Activated CD4-positive, alpha-beta memory T cell treated with anti-CD3 and anti-CD28 coated beads, Interleukin-2, amount 10 ng/mL, durations not matched to agents 7 days and 5 days (primary cell): ENCODE results near the gene QTRT2. TPM values are rescaled to one million over a fixed set of nuclear protein-coding genes. Genes with fewer than 3 reads are reported as not detected.

Source experiments
- CTCF ChIA-PET: fragments of 350-600 bp; sonication (Branson Sonifier 250); formaldehyde crosslinking; loops from one replicate; lab custom pipeline; 2021; ENCODE audit warnings: antibody characterized with exemption, inconsistent platforms; lab: Charles Lee
- POLR2A ChIA-PET: fragments of 350-600 bp; sonication (Branson Sonifier 250); formaldehyde crosslinking; loops from one replicate; lab custom pipeline; 2021; ENCODE audit warnings: antibody characterized with exemption; lab: Charles Lee
- DNase-seq: peaks from one replicate; pipeline ENCODE4 v3.0.0-alpha.2; 2020
- H3K27ac Mint-ChIP-seq: one replicate; pipeline ENCODE4 v1.8.0; 2021; ENCODE audit warnings: mild to moderate bottlenecking, mixed read lengths
- H3K27me3 Mint-ChIP-seq: one replicate; pipeline ENCODE4 v1.8.0; 2021; ENCODE audit warnings: mixed read lengths
- H3K36me3 Mint-ChIP-seq: one replicate; pipeline ENCODE4 v1.8.0; 2021; ENCODE audit warnings: low read depth, mixed read lengths
- H3K4me1 Mint-ChIP-seq: one replicate; pipeline ENCODE4 v1.8.0; 2021; ENCODE audit warnings: mixed read lengths
- H3K4me3 Mint-ChIP-seq: one replicate; pipeline ENCODE4 v1.8.0; 2021; ENCODE audit warnings: mild to moderate bottlenecking, mixed read lengths
- H3K9me3 Mint-ChIP-seq: one replicate; pipeline ENCODE4 v1.8.0; 2021; ENCODE audit warnings: mixed read lengths
- total RNA-seq, 2 experiments: library from RNA; stranded (reverse); gene quantifications; one replicate each; pipeline ENCODE4 v1.2.3, GENCODE V29; 2021

Gene QTRT2
- total RNA-seq, 2 experiments from 2014 or later = 23.3 to 25.6 TPM

DNA sequence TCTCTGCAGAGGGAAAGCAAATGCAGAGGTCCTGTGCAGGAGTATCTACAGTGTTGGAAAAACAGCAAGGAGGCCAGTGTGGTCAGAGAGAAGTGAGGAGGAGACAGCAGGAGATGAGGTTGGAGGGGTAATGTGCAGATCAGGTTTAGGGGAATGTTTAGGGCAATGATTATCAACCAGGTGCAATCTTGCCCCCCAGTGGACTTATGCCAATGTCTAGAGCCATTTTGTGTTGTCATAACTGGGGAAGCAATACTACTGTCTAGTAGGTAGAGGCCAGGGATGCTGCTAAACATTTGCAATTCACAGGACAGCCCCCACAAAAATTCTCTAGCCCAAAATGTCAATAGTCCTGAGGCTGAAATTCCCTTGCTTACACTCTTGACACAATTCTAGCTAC, 13.3 kb upstream of the QTRT2 start:
- Mint-ChIP-seq H3K27me3 (no peaks in the 10 kb centered on the region), H3K4me3 (no peak overlapping the region), H3K4me1 (no peaks in the 10 kb centered on the region), H3K27ac (no peak overlapping the region), H3K36me3 (peaks cover 2% of the 10 kb centered on the region), H3K9me3 (no peaks in the 10 kb centered on the region)
- DNase-seq = no peak
- POLR2A ChIA-PET = no interaction called here
- CTCF ChIA-PET = no interaction called here

DNA sequence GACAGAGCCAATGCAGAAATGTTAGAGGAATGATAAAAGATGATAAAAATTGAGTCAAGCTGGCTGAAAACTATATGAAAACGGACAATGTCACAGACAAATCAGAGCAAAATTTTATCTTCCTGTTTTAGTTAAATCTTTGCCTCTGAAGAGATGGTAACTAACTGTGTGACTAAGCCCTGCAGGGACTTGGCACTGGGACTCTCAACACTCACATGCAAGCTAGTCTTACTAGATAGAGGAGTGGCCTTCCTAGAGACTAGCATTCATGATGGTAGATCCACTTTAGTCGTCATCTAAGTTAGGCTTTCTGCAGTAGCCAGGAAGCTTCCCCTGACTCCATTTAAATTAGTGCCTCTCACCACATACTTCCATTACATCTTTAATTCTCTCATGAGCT, 4.3 kb upstream of the QTRT2 start:
- DNase-seq = no peak
- ChIA-PET CTCF (no interaction called here), POLR2A (no interaction called here)
- Mint-ChIP-seq H3K4me3 (no peak overlapping the region), H3K27me3 (peaks cover 2% of the 10 kb centered on the region), H3K27ac (no peak overlapping the region), H3K36me3 (no peaks in the 10 kb centered on the region), H3K9me3 (no peaks in the 10 kb centered on the region), H3K4me1 (peaks cover 15% of the 10 kb centered on the region)

DNA sequence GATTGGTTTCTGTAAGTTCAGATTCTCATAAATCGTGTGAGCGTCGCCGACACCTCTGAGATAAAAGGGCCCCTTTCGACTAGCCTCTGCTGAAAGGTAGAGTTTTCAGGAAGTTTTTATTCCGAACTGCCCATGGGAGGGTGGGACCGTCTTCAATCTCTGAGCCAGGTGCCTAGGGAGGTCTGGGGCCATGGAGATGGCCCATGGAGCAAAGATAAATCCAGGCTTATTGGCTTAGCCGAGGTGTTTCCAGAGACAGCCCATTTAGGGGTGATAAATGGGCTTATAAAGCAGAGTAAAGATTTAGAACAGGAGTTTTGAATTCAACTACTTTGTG, 442 bp downstream of the QTRT2 start:
- peak; percentile 17 for DNase-seq
- Mint-ChIP-seq H3K27ac (peak overlapping the region; percentile 84), H3K4me3 (peak overlapping the region; percentile 92), H3K4me1 (peaks cover 38% of the 10 kb centered on the region), H3K36me3 (peaks cover 16% of the 10 kb centered on the region), H3K9me3 (no peaks in the 10 kb centered on the region), H3K27me3 (no peaks in the 10 kb centered on the region)
- ChIA-PET POLR2A (interaction anchor here (2.3 to 2.9 kb wide), 2 partner anchors 10 to 157 kb away, joined by 8 to 10 read pairs; no protein-coding TSS in a partner anchor), CTCF (interaction anchor here (1.1 kb wide), 1 partner anchor 218 kb away, joined by 3 read pairs; the partner anchor contains the start of gene GRAMD1C)

DNA sequence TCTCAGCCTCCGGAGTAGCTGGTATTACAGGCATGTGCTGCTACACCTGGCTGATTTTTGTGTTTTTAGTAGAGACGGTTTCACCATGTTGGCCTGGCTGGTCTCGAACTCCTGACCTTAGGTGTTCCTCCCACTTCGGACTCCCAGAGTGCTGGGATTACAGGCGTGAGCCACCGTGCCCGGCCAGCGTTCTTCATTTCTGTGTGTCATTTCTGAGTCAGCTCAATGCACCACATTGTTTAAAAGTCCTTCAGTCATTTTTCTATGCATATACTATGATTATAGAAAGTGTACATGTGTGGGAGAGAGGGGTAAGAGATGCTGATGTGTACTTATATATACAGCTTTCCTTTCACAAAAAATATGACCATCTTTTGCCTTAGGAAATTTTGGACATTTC, 2.1 kb downstream of the QTRT2 start:
- Mint-ChIP-seq H3K4me3 (no peak overlapping the region), H3K36me3 (peaks cover 16% of the 10 kb centered on the region), H3K27ac (no peak overlapping the region), H3K9me3 (no peaks in the 10 kb centered on the region), H3K4me1 (peaks cover 43% of the 10 kb centered on the region), H3K27me3 (no peaks in the 10 kb centered on the region)
- no peak for DNase-seq
- POLR2A ChIA-PET = no interaction called here
- CTCF ChIA-PET = no interaction called here

DNA sequence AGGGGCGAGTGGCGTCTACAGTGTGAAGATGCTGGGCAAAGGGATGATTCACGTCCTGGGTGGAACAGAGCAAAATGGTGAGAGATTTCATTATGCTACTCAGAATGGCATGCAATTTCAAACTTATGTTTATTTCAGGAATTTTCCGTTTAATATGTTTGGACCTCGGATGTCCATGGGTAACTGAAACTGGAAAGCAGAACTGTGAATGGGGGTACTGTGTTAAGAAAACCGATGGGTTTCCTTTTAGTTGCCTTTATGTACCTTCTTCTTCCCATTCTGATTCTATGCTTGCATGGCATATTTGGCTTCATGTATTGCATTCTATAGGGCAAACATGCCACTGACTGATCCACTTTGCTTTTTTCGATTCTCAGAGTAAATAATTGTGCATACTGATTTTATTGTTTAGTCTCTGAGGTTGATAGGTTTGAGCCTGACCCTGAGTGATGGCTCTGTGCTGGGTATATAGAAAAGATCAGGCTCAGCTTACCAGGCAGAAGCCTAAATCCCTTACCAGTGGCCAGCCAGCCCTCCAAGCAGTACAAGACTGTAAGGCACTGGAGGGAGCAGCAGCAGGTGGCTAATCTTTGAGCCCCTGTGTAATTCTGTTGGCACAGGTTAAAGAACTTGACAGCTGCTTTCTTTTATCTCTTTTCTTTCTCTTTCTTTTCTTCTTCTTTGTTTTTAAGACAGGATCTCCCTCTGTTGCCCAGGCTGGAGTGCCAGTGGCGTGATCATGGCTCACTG, 4.5 kb downstream of the QTRT2 start:
- POLR2A ChIA-PET = no interaction called here
- Mint-ChIP-seq H3K27ac (no peak overlapping the region), H3K27me3 (no peaks in the 10 kb centered on the region), H3K4me3 (no peak overlapping the region), H3K4me1 (peaks cover 31% of the 10 kb centered on the region), H3K9me3 (no peaks in the 10 kb centered on the region), H3K36me3 (peaks cover 18% of the 10 kb centered on the region)
- CTCF ChIA-PET = no interaction called here
- no peak for DNase-seq

DNA sequence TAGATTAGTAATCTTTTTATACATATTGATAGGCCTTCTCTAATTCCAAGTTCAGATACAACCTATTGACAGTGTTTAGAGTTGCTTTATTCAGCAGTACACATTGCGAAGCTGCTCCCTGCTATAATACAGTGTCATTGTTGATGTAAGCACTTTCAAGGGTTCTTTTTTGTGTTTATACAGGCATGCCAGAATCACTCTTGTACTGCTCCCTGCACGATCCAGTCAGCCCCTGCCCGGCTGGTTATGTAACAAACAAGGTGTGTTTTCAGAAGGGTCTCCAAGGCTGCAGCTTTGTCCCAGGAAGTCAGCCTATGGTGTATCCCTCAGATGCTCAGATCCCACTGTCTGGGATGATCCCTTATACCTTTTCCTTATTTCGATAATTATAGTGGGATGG, 11.3 kb downstream of the QTRT2 start:
- H3K27me3 Mint-ChIP-seq = no peaks in the 10 kb centered on the region
- H3K4me1 Mint-ChIP-seq = peaks cover 2% of the 10 kb centered on the region
- H3K36me3 Mint-ChIP-seq = peaks cover 41% of the 10 kb centered on the region
- H3K27ac Mint-ChIP-seq = no peak overlapping the region
- H3K4me3 Mint-ChIP-seq = no peak overlapping the region
- no peak for DNase-seq
- ChIA-PET POLR2A (interaction anchor here (2.3 kb wide), 1 partner anchor 11 kb away, joined by 10 read pairs; the partner anchor contains the start of genes CCDC191 and QTRT2), CTCF (no interaction called here)
- H3K9me3 Mint-ChIP-seq = no peaks in the 10 kb centered on the region

DNA sequence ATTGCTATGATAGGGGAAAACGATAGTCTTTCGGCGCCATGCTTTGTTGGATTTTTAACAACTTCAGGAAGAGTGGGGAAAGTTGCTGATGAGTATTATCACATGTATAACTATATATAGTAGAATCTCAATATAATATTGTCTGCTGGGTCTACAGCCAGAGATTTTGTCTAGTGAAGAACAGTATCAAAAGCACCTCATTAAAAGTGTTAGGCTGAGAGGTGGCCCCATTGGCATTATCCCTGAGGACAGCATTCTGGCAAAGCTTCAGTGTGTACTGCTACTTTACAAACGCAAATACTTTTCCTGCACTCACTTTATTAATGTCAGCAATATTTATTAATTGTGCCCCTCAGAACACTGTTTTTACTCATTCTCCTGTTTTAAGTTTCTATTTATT, 11.8 kb downstream of the QTRT2 start:
- POLR2A ChIA-PET = no interaction called here
- Mint-ChIP-seq H3K4me3 (no peak overlapping the region), H3K27me3 (no peaks in the 10 kb centered on the region), H3K4me1 (no peaks in the 10 kb centered on the region), H3K9me3 (no peaks in the 10 kb centered on the region), H3K36me3 (peaks cover 43% of the 10 kb centered on the region), H3K27ac (no peak overlapping the region)
- DNase-seq = no peak
- CTCF ChIA-PET = no interaction called here

DNA sequence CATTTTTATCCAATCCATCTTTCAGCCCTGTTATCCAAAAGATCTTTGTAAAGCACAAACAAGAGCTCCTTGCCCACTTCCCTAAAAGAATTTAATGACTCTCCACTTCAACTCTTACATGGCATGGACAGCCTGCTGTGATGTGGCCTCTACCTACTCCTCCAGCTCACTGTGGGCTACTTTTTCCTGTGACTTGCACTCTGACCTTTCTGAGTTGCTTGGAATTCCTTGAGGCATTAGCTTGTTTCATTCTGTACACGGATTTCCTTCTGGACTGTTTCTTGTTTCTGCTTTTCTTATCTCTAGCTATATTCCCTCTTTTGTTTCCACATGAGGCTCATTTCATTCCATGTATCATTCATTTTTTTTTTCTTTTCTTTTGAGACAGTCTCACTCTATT, 15.2 kb downstream of the QTRT2 start:
- H3K27ac Mint-ChIP-seq = no peak overlapping the region
- ChIA-PET POLR2A (interaction anchor here (1.2 kb wide), 1 partner anchor 22 kb away, joined by 3 read pairs; no protein-coding TSS in a partner anchor), CTCF (no interaction called here)
- H3K4me3 Mint-ChIP-seq = no peak overlapping the region
- no peaks in the 10 kb centered on the region for H3K9me3 Mint-ChIP-seq
- DNase-seq = no peak
- no peaks in the 10 kb centered on the region for H3K27me3 Mint-ChIP-seq
- H3K4me1 Mint-ChIP-seq = no peaks in the 10 kb centered on the region
- H3K36me3 Mint-ChIP-seq = peaks cover 62% of the 10 kb centered on the region

DNA sequence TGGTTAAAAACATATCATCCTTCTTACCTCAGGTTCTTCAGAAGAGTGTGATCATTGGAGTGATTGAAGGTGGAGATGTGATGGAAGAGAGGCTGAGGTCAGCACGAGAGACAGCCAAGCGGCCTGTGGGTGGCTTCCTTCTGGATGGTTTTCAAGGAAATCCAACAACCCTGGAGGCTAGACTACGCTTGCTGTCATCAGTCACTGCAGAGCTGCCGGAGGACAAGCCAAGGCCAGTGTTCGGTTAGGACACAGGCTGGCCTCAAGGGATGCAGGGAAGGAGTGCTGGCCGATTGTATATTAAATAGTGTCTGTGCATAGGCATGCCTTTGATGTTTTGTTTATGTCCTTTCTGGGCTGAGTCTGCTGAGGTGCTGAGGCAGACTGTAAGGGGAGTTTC, 20.2 kb downstream of the QTRT2 start:
- H3K27me3 Mint-ChIP-seq = no peaks in the 10 kb centered on the region

DNA sequence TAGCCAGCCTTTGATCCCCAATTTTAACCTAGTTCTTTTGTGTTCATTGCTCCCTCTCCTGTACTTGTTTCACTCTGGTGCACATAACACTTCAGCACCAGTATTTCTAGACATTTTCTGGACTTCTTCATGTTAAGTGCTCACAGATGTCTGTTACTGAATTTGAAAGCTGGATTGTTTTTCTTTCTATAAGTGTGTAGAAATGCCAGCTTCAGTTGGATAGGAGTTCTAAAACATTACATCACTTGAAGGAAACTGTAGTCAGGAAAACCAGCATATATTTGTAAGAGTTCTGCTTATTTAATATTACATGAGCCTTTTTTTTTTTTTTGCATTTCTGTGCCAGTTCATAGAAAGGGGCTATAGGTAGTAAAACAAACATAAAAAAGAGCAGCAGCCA, 21.6 kb downstream of the QTRT2 start:
- DNase-seq = no peak
- POLR2A ChIA-PET = no interaction called here
- CTCF ChIA-PET = no interaction called here
- H3K9me3 Mint-ChIP-seq = no peaks in the 10 kb centered on the region
- H3K4me3 Mint-ChIP-seq = no peak overlapping the region
- H3K36me3 Mint-ChIP-seq = peaks cover 75% of the 10 kb centered on the region
- H3K4me1 Mint-ChIP-seq = no peaks in the 10 kb centered on the region
- H3K27me3 Mint-ChIP-seq = no peaks in the 10 kb centered on the region
- H3K27ac Mint-ChIP-seq = no peak overlapping the region

More for the DNA sequence above, 20.2 kb downstream of the QTRT2 start:
- H3K9me3 Mint-ChIP-seq = no peaks in the 10 kb centered on the region
- no peak overlapping the region for H3K27ac Mint-ChIP-seq
- ChIA-PET POLR2A (no interaction called here), CTCF (no interaction called here)
- no peak overlapping the region for H3K4me3 Mint-ChIP-seq
- H3K36me3 Mint-ChIP-seq = peaks cover 74% of the 10 kb centered on the region
- H3K4me1 Mint-ChIP-seq = no peaks in the 10 kb centered on the region
- DNase-seq = no peak

DNA sequence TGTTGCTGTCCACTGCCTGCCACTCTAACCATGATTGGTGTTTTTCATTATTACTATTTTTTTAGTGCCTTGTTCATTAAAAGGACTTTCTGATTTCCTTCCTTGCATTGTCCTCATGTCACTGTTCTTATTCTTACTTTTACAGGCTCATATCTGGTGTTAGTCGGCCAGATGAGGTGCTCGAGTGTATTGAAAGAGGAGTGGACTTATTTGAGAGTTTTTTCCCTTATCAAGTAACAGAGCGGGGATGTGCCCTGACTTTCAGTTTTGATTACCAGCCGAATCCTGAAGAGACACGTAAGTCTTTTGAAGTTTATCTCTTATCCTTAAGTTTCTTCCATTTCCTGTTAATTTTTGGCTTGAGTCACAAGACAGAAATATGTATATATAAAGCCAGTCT, 23.2 kb downstream of the QTRT2 start:
- POLR2A ChIA-PET = no interaction called here
- Mint-ChIP-seq H3K27me3 (no peaks in the 10 kb centered on the region), H3K9me3 (no peaks in the 10 kb centered on the region), H3K27ac (peak overlapping the region; percentile 15), H3K4me1 (no peaks in the 10 kb centered on the region), H3K4me3 (no peak overlapping the region), H3K36me3 (peaks cover 76% of the 10 kb centered on the region)
- CTCF ChIA-PET = no interaction called here
- DNase-seq = no peak

DNA sequence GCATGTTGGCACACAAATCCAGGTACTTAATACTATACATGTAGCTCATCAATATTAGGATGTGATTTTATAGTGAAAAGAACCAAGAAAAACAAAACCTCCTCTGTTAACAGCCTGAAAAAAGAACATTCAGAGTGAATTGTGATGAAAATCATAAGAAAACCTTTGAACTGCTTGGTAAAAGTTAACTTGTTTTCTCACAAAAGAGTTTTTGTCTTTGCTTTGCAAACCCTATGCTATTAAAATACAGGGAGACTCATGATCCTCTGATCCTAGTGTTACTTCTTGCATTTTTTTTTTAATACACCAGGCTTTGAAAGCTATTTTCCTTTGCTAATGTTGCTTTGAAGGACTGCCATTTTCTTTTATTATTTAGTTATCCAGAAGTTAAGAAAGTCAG, 23.7 kb downstream of the QTRT2 start:
- POLR2A ChIA-PET = interaction anchor here (0.8 kb wide), 1 partner anchor 24 kb away, joined by 3 read pairs; the partner anchor contains the start of genes CCDC191 and QTRT2
- Mint-ChIP-seq H3K4me1 (no peaks in the 10 kb centered on the region), H3K9me3 (no peaks in the 10 kb centered on the region), H3K27me3 (no peaks in the 10 kb centered on the region), H3K36me3 (peaks cover 75% of the 10 kb centered on the region), H3K4me3 (no peak overlapping the region), H3K27ac (no peak overlapping the region)
- no peak for DNase-seq
- CTCF ChIA-PET = no interaction called here

DNA sequence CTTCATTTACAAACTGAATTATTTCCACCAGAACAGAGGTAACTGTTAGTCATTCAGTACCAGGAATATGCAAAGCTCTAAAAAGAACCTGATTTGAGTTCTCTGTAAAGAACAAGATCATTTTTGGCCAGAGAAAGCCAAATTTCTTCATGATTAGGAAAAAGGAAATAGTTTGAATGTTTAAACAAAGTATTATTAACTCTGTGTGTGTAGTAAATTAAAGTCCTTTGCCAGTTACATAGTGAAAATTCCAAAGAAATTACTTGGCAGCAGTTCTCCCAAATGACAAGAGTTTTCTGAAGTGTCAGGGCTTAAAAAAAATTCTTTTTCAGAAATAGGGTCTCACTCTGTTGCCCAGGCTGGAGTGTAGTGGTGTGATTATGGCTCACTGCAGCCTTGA, 24.5 kb downstream of the QTRT2 start:
- Mint-ChIP-seq H3K9me3 (no peaks in the 10 kb centered on the region), H3K4me3 (no peak overlapping the region), H3K27ac (no peak overlapping the region)

DNA sequence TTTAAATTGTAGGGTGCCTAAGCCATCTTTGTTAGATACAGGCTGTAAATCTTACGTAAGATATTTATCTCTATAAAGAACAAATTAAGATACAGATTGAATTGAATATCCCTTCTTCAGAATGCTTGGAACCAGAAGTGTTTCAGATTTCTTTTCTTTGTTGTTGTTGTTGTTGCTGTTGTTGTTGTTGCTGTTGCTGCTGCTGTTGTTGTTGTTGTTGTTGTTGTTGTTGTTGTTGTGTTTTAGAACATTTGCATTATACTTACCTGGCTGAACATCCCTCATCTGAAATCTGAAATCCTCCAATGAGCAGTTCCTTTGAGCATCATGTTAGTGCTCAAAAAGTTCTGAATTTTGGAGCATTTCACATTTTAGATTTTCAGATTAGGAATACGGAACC, 26.6 kb downstream of the QTRT2 start:
- ChIA-PET POLR2A (no interaction called here), CTCF (no interaction called here)
- Mint-ChIP-seq H3K27me3 (no peaks in the 10 kb centered on the region), H3K27ac (no peak overlapping the region), H3K36me3 (peaks cover 80% of the 10 kb centered on the region), H3K9me3 (no peaks in the 10 kb centered on the region), H3K4me3 (no peak overlapping the region), H3K4me1 (no peaks in the 10 kb centered on the region)
- no peak for DNase-seq

More for the DNA sequence above, 24.5 kb downstream of the QTRT2 start:
- ChIA-PET CTCF (no interaction called here), POLR2A (interaction anchor here (0.8 kb wide), 1 partner anchor 25 kb away, joined by 3 read pairs; the partner anchor contains the start of genes CCDC191 and QTRT2)
- H3K27me3 Mint-ChIP-seq = no peaks in the 10 kb centered on the region
- no peak for DNase-seq
- H3K36me3 Mint-ChIP-seq = peaks cover 79% of the 10 kb centered on the region
- H3K4me1 Mint-ChIP-seq = no peaks in the 10 kb centered on the region
